ENCODE results near the gene TMEM150C.
"Not testable (repeated sequence)": the region's sequence is repeated elsewhere in the genome, so short reads cannot be mapped to it uniquely, and the experiment has no call there.

The TMEM150C gene

DNA sequence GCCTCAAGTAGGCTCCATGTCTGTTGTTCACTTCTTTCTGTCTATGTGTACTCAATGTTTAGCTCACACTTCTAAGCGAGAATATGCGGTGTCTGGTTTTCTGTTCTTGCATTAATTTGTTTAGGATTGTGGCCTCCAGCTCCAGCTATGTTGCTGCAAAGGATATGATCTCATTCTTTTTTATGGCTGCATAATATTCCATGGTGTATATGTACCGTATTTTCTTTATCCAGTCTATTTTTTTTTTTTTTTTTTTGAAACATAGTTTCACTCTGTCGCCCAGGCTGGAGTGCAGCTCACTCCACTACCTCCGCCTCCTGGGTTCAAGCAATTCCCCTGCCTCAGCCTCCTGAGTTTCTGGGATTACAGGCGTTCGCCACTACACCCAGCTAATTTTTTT is 5.7 kb upstream of the TMEM150C start:
- DNase-seq, result no peak

DNA sequence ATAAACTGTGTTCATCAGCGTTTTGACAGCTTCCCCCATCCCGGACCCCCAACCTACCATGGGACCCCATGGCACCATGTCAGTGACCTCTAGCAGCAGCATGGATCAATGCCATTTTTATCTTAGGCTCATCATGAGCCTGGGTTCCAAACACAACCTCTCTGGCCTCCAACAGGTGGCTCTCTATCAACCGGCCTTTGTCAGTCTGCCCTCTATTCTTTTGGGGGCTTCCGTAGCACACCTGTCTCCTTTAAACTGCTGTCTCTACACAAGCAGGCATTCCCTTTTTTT is 721 bp upstream of the TMEM150C start:
- no peak for DNase-seq

DNA sequence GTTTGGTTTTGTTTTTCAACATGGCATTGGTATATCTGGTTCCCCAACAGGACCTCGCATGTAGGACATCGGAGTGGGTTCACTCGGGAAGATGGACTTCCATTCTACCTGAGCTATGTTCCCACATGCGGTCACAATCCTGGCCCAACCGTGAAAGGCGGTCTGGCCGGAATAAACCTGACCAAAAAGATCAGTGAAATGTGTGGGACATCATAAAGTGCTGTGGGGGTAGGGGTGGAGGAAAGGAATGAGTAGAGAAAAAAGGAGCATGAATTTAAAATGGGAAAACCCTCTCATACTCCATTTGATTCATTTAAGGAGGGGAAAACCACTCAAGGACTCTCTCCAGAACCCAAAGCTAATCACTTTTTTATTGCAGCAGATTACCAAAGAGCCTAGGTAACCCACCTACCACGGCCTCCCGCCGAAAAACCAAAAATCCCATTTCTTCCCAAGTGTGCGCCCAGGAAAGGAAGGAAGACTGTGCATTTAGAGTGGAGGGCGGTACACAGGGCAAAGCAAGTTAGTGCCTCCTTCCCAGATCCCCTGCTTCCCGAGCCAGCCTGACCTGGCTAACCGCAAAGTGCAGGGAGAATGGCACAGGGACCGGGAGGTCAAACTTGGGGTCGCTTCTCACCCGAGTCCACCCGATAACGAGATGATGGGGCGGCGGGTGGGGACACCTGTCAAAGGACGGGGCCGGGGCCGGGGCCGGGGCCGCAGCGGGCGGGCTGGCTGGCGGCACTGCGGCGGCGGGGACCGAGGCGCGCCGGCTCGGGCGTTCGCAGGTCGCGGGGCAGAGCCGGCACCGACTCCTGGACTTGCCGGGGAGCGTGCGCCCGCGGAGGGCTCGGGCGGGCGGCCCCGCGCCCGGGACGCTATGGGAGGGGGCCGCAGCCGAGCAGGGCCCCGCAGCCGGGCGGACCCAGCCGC is 669 bp downstream of the TMEM150C start:
- DNase-seq, result no peak

DNA sequence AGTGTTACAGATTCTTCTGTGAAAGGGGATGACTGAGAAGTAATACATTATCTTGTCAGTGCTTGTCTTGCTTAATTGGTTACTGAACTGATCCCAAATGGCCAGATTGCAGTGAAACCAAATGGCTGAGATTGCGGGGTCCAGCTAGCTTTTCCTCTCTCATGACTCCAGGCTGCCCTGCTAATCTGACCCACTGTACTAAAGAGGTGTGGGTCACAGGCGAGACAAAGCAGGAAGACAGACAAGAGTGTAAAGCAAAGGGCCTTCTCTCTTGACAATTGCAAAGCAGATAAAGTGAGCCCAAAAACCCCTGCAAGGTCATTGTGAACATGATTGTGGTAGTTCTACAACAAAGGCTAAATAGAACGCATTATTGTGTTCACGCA is 2.1 kb downstream of the TMEM150C start:
- no peak for DNase-seq

GRCh38 chr4:82559090-82559734 is 2.6 kb downstream of the TMEM150C start:
- not testable (repeated sequence) for DNase-seq

- DNase-seq, result no peak
Observed at GRCh38 chr4:82555276-82555675, 6.5 kb downstream of the TMEM150C start.

DNA sequence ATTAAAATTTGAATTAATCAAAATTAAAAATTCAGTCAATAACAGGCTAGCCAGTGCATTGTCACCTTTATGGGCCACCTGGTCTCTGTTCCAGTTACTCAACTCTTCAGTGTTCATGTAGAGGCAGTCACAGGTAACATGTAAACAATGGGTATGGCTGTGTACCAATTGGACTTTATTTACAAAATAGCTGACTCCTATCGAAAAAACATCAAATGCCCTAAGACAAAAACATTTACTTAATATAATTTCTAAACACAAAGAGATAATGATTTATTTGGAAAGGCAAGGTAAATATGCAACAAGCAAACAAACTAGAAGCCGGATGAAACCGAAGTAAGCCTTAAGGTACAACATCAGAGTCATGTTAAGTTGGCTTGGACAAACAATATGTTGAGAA is 8.8 kb downstream of the TMEM150C start:
- DNase-seq, result no peak

GRCh38 chr4:82551734-82552133 is 10.1 kb downstream of the TMEM150C start:
- DNase-seq, result no peak

DNA sequence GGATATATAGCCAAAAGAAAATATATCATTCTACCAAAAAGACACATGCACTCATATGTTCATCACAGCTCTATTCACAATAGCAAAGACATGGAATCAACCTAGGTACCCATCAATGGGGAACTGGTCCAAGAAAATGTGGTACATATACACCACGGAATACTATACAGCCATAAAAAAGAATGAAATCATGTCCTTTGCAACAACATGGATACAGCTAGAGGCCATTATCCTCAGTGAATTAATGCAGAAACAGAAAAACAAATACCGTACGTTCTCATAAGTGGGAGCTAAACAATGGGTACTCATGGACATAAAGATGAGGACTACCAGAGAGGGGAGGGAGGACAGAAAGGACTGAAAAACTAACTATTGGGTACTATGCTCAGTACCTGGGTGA is 13.9 kb downstream of the TMEM150C start:
- DNase-seq, result not testable (repeated sequence)

DNA sequence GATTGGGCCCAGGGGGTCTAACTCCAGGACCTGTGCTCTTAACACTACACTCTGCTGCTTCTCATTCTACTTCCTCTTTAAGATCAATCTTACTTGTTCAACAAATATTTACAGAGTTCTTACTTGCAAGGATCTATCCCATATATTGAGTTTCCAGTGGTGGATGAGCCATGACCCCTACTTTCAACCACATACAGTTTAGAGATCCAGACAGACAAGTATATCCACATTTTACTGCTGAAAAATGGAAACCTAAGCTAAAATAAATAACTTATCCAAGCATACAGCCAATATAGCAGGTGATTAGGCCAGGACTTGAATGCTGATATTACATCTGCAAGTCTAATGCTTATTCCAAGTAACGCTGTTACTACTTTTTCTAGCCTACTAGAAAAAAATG is 18.7 kb downstream of the TMEM150C start:
- no peak for DNase-seq

- no peak for DNase-seq
Observed at GRCh38 chr4:82542642-82543041, 19.1 kb downstream of the TMEM150C start.

- DNase-seq, result no peak
Observed at GRCh38 chr4:82529322-82529721, 32.5 kb downstream of the TMEM150C start.

GRCh38 chr4:82528868-82529267 is 32.9 kb downstream of the TMEM150C start:
- DNase-seq, result no peak

- no peak for DNase-seq
Observed at GRCh38 chr4:82528074-82528473, 33.7 kb downstream of the TMEM150C start.

DNA sequence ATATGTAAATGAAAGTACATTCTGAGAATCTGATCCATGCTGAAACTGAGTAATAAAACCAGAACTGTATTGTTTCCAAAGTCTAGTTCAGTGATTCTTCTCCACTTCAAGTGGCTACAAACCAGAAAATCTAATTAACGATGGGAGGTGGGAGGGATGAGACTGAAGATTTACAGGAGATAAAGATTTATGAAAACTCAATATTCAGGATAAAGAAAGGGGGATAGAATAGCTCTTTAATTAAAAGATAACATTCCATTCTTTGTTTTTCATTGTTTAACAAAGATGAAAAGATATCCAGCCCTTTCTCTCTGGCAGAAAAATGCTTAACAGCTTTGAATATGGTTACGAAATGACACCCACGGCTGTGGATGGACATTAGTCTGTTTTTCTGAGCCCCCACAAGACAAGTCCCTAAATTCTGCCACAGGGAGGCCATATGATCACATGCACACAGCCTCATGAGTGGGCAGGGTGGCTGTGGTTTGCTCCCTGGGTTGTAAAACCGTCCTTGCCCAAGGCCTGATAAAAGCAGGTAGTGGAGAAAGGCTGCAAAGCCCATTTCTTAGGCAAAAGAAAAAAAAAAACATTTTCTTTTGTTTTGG is 36.4 kb downstream of the TMEM150C start:
- DNase-seq, result no peak

- no peak for DNase-seq
Observed at GRCh38 chr4:82524570-82525152, 37.1 kb downstream of the TMEM150C start.

DNA sequence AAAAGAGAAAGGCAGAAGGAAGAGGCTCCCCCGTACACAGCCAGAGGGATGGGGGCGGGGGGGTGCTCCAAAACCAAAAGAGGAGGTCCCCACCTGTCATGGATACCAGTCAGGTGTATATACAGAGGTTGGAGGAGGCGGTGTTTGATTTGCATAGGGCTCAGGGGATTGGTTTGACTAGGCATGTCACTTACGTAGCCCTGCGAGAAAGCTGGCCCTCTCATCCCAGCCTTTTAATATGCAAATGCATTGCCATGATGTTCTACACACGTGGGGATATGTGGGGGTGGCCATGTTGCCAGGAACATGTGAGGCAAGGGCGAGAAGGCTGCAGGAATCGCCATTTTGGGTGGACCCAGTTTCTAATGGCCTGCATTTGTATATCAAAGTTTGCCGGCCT is 38.6 kb downstream of the TMEM150C start:
- no peak for DNase-seq

DNA sequence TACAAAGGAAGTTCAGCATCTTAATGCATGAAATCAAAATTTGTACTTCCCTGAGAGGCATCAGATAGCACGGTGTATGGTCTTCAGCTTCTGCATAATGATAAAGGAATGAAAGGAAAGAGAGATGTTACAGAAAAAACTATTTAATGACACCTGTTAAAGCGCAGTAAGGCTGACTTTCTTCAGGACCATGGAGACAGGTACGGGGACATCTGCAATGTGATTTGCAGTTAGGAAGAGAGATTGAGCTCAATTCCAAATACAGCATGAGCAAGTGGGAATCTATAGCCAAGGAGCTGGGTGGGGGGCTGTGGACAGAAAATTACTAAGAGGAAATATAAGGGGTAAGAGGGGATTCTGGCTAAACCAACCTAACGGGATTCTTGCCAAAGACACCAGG is 39.3 kb downstream of the TMEM150C start:
- DNase-seq, result no peak

GRCh38 chr4:82521283-82521682 is 40.5 kb downstream of the TMEM150C start:
- DNase-seq, result no peak

DNA sequence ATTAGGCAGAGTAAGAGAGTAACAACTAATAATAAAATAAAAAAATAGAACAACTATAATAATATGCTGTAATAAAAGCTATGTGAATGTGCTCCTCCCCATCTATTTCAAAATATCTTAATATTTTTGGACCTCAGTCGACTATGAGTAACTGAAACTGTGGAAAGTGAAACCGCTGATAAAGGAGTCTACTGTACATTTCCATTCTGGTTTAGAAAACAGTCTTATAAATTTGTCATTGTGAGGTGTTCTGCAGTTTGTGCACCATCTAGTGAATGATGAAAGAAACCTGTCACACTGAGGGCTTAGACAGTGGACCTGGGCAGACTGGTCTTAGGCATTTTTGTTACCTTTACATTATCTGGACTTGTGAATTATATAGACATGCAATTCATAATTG is 42.0 kb downstream of the TMEM150C start:
- no peak for DNase-seq

GRCh38 chr4:82519072-82519471 is 42.7 kb downstream of the TMEM150C start:
- DNase-seq, result no peak

DNA sequence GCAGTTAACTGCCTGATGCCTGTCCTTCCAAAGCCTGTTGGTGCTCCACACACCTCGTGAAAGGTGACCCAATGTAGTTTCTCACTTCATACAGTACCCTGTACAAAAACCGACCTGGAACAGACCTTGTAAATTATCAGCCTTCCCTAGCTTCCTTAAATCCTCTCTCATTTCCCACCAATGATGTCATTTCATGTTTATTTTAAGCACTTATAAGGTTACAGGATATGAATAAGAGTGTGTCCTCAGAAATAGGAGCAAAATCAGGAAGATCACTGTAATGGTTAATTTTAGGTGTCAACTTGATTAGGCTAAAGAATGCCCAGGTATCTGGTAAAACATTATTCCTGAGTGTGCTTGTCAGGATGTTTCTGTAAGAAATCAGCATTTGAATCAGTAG is 44.7 kb downstream of the TMEM150C start:
- DNase-seq, result no peak

- DNase-seq, result no peak
Observed at GRCh38 chr4:82515705-82516104, 46.1 kb downstream of the TMEM150C start.

DNA sequence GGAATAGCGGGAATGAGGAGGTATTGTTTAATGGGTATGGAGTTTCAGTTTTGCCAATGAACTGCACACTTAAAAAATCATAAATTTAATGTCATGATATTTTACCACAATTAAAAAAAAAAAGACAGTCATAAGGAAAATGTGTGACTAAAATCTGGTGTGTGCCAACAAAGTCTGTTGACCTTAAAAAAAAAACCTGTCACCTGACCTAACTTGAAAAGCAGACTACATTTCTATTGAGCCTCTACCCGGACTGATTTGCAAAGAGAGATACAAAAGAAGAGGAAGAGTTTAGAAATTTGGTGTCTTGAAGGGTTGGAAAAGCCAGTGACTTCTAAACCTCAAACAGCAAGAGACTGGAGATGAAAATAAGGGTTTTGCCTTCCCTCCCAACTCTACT is 48.4 kb downstream of the TMEM150C start:
- DNase-seq, result no peak

All from NCI-H187 (cell line).